ENCODE data around the gene S100A12.

Gene S100A12

DNA sequence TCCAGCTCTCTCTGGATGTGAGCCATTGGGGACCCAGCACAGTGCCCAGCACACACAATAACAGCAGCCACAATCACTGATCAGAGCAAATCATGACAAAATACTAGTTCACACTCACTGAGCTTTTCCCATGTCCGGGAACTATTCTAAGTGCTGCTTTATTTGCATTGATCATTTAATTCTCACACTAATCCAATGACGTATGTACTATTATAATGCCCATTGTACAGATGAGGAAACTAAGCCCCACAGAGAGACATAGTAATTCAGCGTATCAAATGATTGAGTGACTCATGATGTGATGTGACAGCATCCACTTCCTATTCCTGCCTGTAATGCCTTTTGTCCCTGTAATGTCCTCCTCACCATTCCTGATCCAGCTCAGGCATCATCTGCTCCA lies 17.4 kb upstream of the S100A12 start:
- H3K4me3 ChIP-seq (ENCODE audit: low read depth, low read length), result no peak overlapping the region
- no peaks in the 10 kb centered on the region for H3K36me3 ChIP-seq
- TF ChIP-seq, protein P1, sequence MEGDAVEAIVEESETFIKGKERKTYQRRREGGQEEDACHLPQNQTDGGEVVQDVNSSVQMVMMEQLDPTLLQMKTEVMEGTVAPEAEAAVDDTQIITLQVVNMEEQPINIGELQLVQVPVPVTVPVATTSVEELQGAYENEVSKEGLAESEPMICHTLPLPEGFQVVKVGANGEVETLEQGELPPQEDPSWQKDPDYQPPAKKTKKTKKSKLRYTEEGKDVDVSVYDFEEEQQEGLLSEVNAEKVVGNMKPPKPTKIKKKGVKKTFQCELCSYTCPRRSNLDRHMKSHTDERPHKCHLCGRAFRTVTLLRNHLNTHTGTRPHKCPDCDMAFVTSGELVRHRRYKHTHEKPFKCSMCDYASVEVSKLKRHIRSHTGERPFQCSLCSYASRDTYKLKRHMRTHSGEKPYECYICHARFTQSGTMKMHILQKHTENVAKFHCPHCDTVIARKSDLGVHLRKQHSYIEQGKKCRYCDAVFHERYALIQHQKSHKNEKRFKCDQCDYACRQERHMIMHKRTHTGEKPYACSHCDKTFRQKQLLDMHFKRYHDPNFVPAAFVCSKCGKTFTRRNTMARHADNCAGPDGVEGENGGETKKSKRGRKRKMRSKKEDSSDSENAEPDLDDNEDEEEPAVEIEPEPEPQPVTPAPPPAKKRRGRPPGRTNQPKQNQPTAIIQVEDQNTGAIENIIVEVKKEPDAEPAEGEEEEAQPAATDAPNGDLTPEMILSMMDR (IDR thresholded peaks at IDR 0.05; ENCODE audit: low read depth, low read length), result no peak
- no peaks in the 10 kb centered on the region for H3K9me3 ChIP-seq
- DNase-seq, result no peak
- no peaks in the 10 kb centered on the region for H3K4me1 ChIP-seq
- H3K27me3 ChIP-seq, result peaks cover 14% of the 10 kb centered on the region

- H3K36me3 ChIP-seq, result no peaks in the 10 kb centered on the region
- H3K4me1 ChIP-seq, result no peaks in the 10 kb centered on the region
- H3K9me3 ChIP-seq, result no peaks in the 10 kb centered on the region
- peaks cover 14% of the 10 kb centered on the region; the same call in 1 of the 2 replicates for H3K27me3 ChIP-seq
- TF ChIP-seq, protein P1 (IDR thresholded peaks at IDR 0.05; ENCODE audit: low read depth, low read length), result no peak
- DNase-seq, result no peak
- H3K4me3 ChIP-seq (ENCODE audit: low read depth, low read length), result no peak overlapping the region
These were observed 16.8 kb upstream of the S100A12 start for GRCh38 chr1:153392258-153392657.

- no peak for DNase-seq
- TF ChIP-seq, protein P1 (IDR thresholded peaks at IDR 0.05; ENCODE audit: low read depth, low read length), result no peak
- no peaks in the 10 kb centered on the region for H3K9me3 ChIP-seq
- no peaks in the 10 kb centered on the region for H3K4me1 ChIP-seq
- peaks cover 5% of the 10 kb centered on the region for H3K27me3 ChIP-seq
- no peak within 1 kb of the TSS for H3K4me3 ChIP-seq (ENCODE audit: low read depth, low read length)
- H3K36me3 ChIP-seq, result no peaks in the 10 kb centered on the region
These were observed 15.7 kb upstream of the S100A12 start, which contains the start of gene S100A8 for GRCh38 chr1:153390938-153391710. Gene S100A8 (minus strand): TSS chr1:153391073. CDS start chr1:153390535, 538 bp downstream.

DNA sequence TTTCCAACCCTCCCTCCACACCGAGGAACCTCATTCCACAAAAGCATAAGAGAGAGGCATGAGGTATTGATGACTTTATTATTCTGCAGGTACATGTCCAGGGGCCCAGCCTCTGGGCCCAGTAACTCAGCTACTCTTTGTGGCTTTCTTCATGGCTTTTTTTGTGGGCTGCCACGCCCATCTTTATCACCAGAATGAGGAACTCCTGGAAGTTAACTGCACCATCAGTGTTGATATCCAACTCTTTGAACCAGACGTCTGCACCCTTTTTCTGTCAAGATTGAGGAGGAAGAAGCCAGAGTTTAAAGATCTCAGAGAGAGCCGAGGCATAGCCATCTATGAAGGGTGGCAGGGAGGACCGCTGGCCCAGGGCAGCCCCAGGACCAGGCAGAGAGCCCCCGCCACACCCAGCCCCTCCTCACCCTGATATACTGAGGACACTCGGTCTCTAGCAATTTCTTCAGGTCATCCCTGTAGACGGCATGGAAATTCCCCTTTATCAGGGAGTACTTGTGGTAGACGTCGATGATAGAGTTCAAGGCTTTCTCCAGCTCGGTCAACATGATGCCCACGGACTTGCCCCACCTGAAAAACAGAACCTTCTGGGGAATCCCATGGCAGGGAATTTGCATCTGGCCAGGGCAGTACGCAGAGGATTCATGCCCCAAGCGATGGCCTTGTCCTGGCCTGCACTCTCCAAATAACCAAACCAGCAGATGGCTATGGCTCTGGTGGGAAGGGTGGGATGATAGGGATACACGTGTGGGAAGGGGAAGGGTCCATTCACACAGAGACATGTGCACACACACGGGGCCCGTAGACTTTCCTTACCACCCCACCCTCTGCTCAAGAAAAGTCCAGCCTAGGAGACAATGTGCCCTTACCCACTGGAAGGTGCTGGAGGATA lies 14.8 kb upstream of the S100A12 start:
- Histone ChIP-seq H3K36me3 (no peaks in the 10 kb centered on the region), H3K27me3 (peaks cover 8% of the 10 kb centered on the region), H3K4me1 (no peaks in the 10 kb centered on the region), H3K9me3 (no peaks in the 10 kb centered on the region), H3K4me3 (ENCODE audit: low read depth, low read length) (no peak overlapping the region)
- no peak for DNase-seq
- TF ChIP-seq, protein P1 (IDR thresholded peaks at IDR 0.05; ENCODE audit: low read depth, low read length), result no peak

- Histone ChIP-seq H3K4me3 (ENCODE audit: low read depth, low read length) (no peak overlapping the region), H3K36me3 (no peaks in the 10 kb centered on the region), H3K27me3 (peaks cover 8% of the 10 kb centered on the region), H3K4me1 (no peaks in the 10 kb centered on the region), H3K9me3 (no peaks in the 10 kb centered on the region)
- no peak for DNase-seq
- TF ChIP-seq, protein P1 (IDR thresholded peaks at IDR 0.05; ENCODE audit: low read depth, low read length), result no peak
These were observed 14.0 kb upstream of the S100A12 start for GRCh38 chr1:153389401-153389800.

All from BE2C (cell line).